ENCODE measurements around the gene ZBP1.

DNA sequence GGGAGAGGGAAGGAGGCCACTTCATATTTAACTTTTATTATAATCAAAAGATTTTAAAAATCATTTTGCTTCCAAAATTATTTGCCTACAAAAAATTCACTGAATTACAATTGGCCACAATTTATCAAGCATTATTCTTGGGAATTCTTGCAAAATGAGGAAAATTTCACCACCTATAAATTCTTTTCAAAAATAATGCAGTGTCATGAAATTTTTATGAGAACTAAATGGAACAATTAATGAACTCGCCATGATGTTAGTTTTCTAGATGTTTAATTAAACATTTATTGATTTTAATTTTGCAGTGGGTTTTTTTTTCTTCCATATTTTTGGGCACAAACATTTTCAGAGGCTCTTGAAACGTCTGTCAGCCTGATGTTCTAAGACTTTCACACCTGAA, 5.8 kb upstream of the ZBP1 start:
- TF ChIP-seq POLR2A (IDR thresholded peaks at IDR 0.05) (no peak), POLR2AphosphoS5 (IDR thresholded peaks at IDR 0.05) (no peak)
